NCI-H2029 treated with DMSO at 0.1 percent for 48 hours (cell line): ENCODE data around the gene SUN2.

Experiments used
- DNase-seq: peaks from one replicate; lab custom pipeline; 2025; lab: John Stamatoyannopoulos, UW

Gene SUN2

GRCh38 chr22:38697425-38698089 lies 58.2 kb downstream of the SUN2 start:
- no peak for DNase-seq

GRCh38 chr22:38696606-38697424 lies 59.0 kb downstream of the SUN2 start:
- no peak for DNase-seq

GRCh38 chr22:38694940-38695339 lies 60.9 kb downstream of the SUN2 start:
- no peak for DNase-seq

GRCh38 chr22:38694049-38694448 lies 61.7 kb downstream of the SUN2 start:
- DNase-seq, result no peak

DNA sequence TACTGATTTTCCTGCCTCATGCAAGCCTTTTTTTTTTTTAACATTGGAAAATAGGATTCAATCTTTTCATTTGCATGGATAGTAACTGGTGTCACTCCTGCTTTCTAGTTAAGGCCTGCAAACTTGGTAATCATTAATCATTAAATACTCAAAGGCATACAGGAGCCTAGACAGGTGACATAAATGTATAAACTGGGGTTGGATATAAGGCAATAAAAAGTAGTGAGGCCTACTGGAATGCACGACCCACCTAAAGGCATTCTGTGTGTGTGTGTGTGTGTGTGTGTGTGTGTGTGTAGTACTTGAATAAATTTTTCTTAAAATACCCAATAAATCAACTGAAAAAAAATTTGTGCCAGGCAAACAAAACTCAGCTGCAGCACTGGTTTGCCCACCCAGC lies 66.1 kb downstream of the SUN2 start:
- DNase-seq, result no peak

- no peak for DNase-seq
These were observed 70.0 kb downstream of the SUN2 start for GRCh38 chr22:38685761-38686160.

- no peak for DNase-seq
These were observed 70.9 kb downstream of the SUN2 start for GRCh38 chr22:38684895-38685294.
